MCF 10A (cell line): ENCODE measurements around the gene TMBIM6. TPM values are rescaled to one million over a fixed set of nuclear protein-coding genes. Genes with fewer than 3 reads are reported as not detected.

ENCODE experiments used
- BruUV-seq: library from RNA; stranded (reverse); fragments of 400-500 nt; replicated peaks from 2 replicates; lab custom pipeline; 2021; lab: Mats Ljungman, UMichigan
- CTCF ChIA-PET: fragments of 300-600 bp; sonication (Branson Sonifier 250); formaldehyde crosslinking; extraction: SDS; loops from one replicate; lab custom pipeline; 2021; ENCODE audit warnings: antibody characterized with exemption, inconsistent platforms; lab: Yijun Ruan, JAX
- POLR2A ChIA-PET: fragments of 300-600, 350-650 bp; sonication (Branson Sonifier 250); formaldehyde crosslinking; extraction: SDS; loops from one replicate; lab custom pipeline; 2020; ENCODE audit warnings: antibody characterized with exemption, inconsistent platforms; lab: Yijun Ruan, JAX
- DNase-seq: peaks from one replicate; pipeline ENCODE4 v3.0.0-alpha.2; 2018; ENCODE audit not compliant: unreplicated experiment
- H3K27ac Mint-ChIP-seq: one replicate; pipeline ENCODE4 v1.8.0; 2022; ENCODE audit warnings: mild to moderate bottlenecking, low read depth, mixed read lengths; ENCODE audit not compliant: unreplicated experiment
- H3K27me3 Mint-ChIP-seq: one replicate; pipeline ENCODE4 v1.8.0; 2022; ENCODE audit warnings: mixed read lengths; ENCODE audit not compliant: insufficient read depth, unreplicated experiment
- H3K36me3 Mint-ChIP-seq: one replicate; pipeline ENCODE4 v1.8.0; 2022; ENCODE audit warnings: mild to moderate bottlenecking, moderate library complexity, mixed read lengths; ENCODE audit not compliant: insufficient read depth, unreplicated experiment
- H3K4me1 Mint-ChIP-seq: one replicate; pipeline ENCODE4 v1.8.0; 2022; ENCODE audit warnings: mixed read lengths; ENCODE audit not compliant: insufficient read depth, unreplicated experiment
- H3K4me3 Mint-ChIP-seq: one replicate; pipeline ENCODE4 v1.8.0; 2022; ENCODE audit warnings: mild to moderate bottlenecking, moderate library complexity, mixed read lengths; ENCODE audit not compliant: unreplicated experiment
- H3K9me3 Mint-ChIP-seq: one replicate; pipeline ENCODE4 v1.8.0; 2022; ENCODE audit warnings: mixed read lengths; ENCODE audit not compliant: unreplicated experiment
- CTCF ChIP-seq: fragments of 200-600 bp; IDR thresholded peaks from one replicate; pipeline ENCODE4 v1.8.0; 2022; ENCODE audit warnings: antibody characterized with exemption, mild to moderate bottlenecking; ENCODE audit not compliant: unreplicated experiment
- intact Hi-C: fragments of 100-400 bp; cut with micrococcal nuclease; formaldehyde crosslinking; loops from 2 replicates; pipeline ENCODE4 v1.14.1; 2022
- total RNA-seq: library from RNA; stranded (reverse); gene quantifications from 2 replicates; pipeline ENCODE4 v1.2.3, GENCODE V29; 2022

TMBIM6 gene
- total RNA-seq, 1 experiment from 2014 or later, result 517 TPM

- POLR2A ChIA-PET, result no interaction called here
- Mint-ChIP-seq H3K27me3 (peaks cover 14% of the 10 kb centered on the region), H3K4me3 (no peak overlapping the region), H3K36me3 (peaks cover 15% of the 10 kb centered on the region), H3K9me3 (no peaks in the 10 kb centered on the region), H3K27ac (no peak overlapping the region), H3K4me1 (no peaks in the 10 kb centered on the region)
- BruUV-seq, result no TSS peak
- CTCF ChIA-PET, result interaction anchor here (0.6 kb wide), 1 partner anchor 69 kb away, joined by 5 read pairs; no protein-coding TSS in a partner anchor
- intact Hi-C loops, result no loop called here
- DNase-seq, result no peak
- no peak for TF ChIP-seq CTCF
Observed at GRCh38 chr12:49787672-49788071, 46.3 kb downstream of the TMBIM6 start.

- no peaks in the 10 kb centered on the region for H3K9me3 Mint-ChIP-seq
- ChIA-PET POLR2A (no interaction called here), CTCF (interaction anchor here (1.0 kb wide), 1 partner anchor 12 kb away, joined by 4 read pairs; no protein-coding TSS in a partner anchor)
- peaks cover 8% of the 10 kb centered on the region for H3K36me3 Mint-ChIP-seq
- no peak for DNase-seq
- no peaks in the 10 kb centered on the region for H3K4me1 Mint-ChIP-seq
- BruUV-seq, result no TSS peak
- no peaks in the 10 kb centered on the region for H3K27me3 Mint-ChIP-seq
- intact Hi-C loops, result no loop called here
- no peak for TF ChIP-seq CTCF
- no peak overlapping the region for H3K4me3 Mint-ChIP-seq
- H3K27ac Mint-ChIP-seq, result no peak overlapping the region
Observed at GRCh38 chr12:49789992-49790391, 48.6 kb downstream of the TMBIM6 start.

DNA sequence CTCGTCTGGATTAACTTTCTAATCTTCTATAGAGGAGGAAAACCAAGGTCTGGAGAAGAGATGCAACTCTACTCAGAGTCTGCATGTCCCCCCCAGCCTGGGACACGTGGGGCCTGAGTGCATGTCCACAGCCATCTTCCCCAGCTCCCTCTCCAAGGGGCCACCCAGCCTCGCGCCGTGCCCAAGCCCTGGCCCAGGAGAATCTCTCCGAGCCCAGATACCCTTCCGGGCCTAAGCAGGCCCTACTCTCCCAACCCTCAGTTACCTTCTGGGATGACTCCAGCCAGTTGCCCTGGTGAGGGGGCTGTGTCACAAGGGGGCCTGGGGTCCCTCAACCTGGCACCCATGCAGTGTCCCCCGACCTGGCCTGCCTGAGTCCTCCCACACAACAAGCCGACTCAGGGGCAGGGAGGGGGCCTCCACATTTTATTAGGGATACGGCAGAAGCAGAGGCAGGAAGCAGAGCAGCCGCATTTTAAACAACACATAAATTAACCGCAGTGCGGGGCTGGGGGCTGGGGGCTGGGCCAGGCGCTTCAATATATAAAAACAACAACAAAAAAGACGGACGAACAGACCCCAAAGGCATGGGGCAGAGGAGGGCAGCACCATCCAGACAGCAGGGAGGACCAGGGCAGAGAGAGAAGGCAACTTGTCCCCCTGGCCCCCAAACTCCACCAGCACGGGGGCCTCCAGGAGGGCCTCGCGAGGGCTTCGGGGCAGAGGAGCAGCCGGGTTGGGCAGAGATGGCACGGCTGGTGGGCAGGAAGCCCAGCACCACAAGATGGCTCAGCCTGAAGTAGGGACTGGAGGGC lies 49.6 kb downstream of the TMBIM6 start:
- Mint-ChIP-seq H3K36me3 (peaks cover 8% of the 10 kb centered on the region), H3K27ac (no peak overlapping the region), H3K4me3 (no peak overlapping the region), H3K9me3 (no peaks in the 10 kb centered on the region), H3K27me3 (no peaks in the 10 kb centered on the region), H3K4me1 (no peaks in the 10 kb centered on the region)
- no peak for TF ChIP-seq CTCF
- BruUV-seq, result no TSS peak
- no peak for DNase-seq
- CTCF ChIA-PET, result interaction anchor here (1.0 kb wide), 1 partner anchor 13 kb away, joined by 4 read pairs; no protein-coding TSS in a partner anchor
- intact Hi-C loops, result no loop called here
- POLR2A ChIA-PET, result interaction anchor here (1.1 kb wide), 1 partner anchor 27 kb away, joined by 3 read pairs; no protein-coding TSS in a partner anchor

GRCh38 chr12:49791700-49792099 lies 50.3 kb downstream of the TMBIM6 start:
- ChIA-PET POLR2A (interaction anchor here (1.1 kb wide), 1 partner anchor 26 kb away, joined by 3 read pairs; no protein-coding TSS in a partner anchor), CTCF (interaction anchor here (0.5 to 1.2 kb wide), 2 partner anchors 13 to 76 kb away, joined by 3 to 4 read pairs; no protein-coding TSS in a partner anchor)
- DNase-seq, result no peak
- TF ChIP-seq CTCF, result no peak
- Mint-ChIP-seq H3K27ac (no peak overlapping the region), H3K4me3 (no peak overlapping the region), H3K4me1 (no peaks in the 10 kb centered on the region), H3K36me3 (peaks cover 8% of the 10 kb centered on the region), H3K9me3 (no peaks in the 10 kb centered on the region), H3K27me3 (no peaks in the 10 kb centered on the region)
- BruUV-seq, result no TSS peak
- intact Hi-C loops, result no loop called here
